ENCODE measurements around the gene PNPLA1.
"Not testable (repeated sequence)": the region's sequence is repeated elsewhere in the genome, so short reads cannot be mapped to it uniquely, and the experiment has no call there.

PNPLA1 gene

GRCh38 chr6:36337814-36338213 lies 68.0 kb downstream of the PNPLA1 start:
- DNase-seq = no peak

- DNase-seq = not testable (repeated sequence)
These were observed 68.4 kb downstream of the PNPLA1 start for GRCh38 chr6:36338223-36338622.

- DNase-seq = no peak
These were observed 69.3 kb downstream of the PNPLA1 start for GRCh38 chr6:36339146-36339545.

- DNase-seq = no peak
These were observed 70.4 kb downstream of the PNPLA1 start for GRCh38 chr6:36340306-36340617.

GRCh38 chr6:36340618-36341454 lies 71.0 kb downstream of the PNPLA1 start:
- peak; percentile 17 to 65 (median 50) for DNase-seq

GRCh38 chr6:36343109-36343680 lies 73.3 kb downstream of the PNPLA1 start:
- no peak for DNase-seq

GRCh38 chr6:36345681-36346466 lies 76.0 kb downstream of the PNPLA1 start:
- no peak for DNase-seq

GRCh38 chr6:36346486-36347273 lies 76.8 kb downstream of the PNPLA1 start:
- no peak for DNase-seq

- no peak for DNase-seq
These were observed 77.8 kb downstream of the PNPLA1 start for GRCh38 chr6:36347621-36348020.

- DNase-seq = peak in 2 of 4 experiments; percentile 13 to 23
These were observed 79.4 kb downstream of the PNPLA1 start for GRCh38 chr6:36349240-36349639.

GRCh38 chr6:36350082-36350481 lies 80.2 kb downstream of the PNPLA1 start:
- no peak for DNase-seq

- DNase-seq = no peak
These were observed 81.1 kb downstream of the PNPLA1 start for GRCh38 chr6:36350681-36351571.

- DNase-seq = no peak
These were observed 82.8 kb downstream of the PNPLA1 start for GRCh38 chr6:36352477-36353157.

- no peak for DNase-seq
These were observed 83.6 kb downstream of the PNPLA1 start for GRCh38 chr6:36353411-36353915.

GRCh38 chr6:36355819-36356218 lies 86.0 kb downstream of the PNPLA1 start:
- no peak for DNase-seq

GRCh38 chr6:36357872-36358225 lies 88.0 kb downstream of the PNPLA1 start:
- no peak for DNase-seq

All from activated naive CD4-positive, alpha-beta T cell (primary cell).